GM12872 (cell line): Measurements from ENCODE around the gene RARRES2.

Experiments
- CTCF ChIP-seq: IDR thresholded peaks from 3 replicates; pipeline ENCODE4 v1.5.1; 2011; ENCODE audit warnings: low read depth, mild to moderate bottlenecking, low read length, moderate library complexity; ENCODE audit not compliant: insufficient read depth

Gene RARRES2

DNA sequence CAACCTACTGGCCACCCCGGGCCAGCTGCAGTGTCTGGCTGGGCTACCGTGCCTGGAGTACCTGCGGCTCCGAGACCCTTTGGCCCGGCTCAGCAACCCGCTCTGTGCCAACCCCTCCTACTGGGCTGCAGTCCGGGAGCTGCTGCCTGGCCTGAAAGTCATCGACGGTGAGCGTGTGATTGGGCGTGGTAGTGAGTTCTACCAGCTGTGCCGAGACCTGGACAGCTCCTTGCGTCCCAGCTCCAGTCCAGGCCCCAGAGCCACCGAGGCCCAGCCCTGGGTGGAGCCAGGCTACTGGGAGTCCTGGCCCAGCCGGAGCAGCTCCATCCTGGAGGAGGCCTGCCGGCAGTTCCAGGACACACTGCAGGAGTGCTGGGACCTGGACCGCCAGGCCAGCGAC, 4.2 kb downstream of the RARRES2 start:
- TF ChIP-seq CTCF, result no peak

- no peak for TF ChIP-seq CTCF
Measured at GRCh38 chr7:150336746-150337145, 4.7 kb downstream of the RARRES2 start.

- no peak for TF ChIP-seq CTCF
Measured at GRCh38 chr7:150335774-150336112, 5.7 kb downstream of the RARRES2 start.

GRCh38 chr7:150335108-150335773, 6.2 kb downstream of the RARRES2 start:
- no peak for TF ChIP-seq CTCF

DNA sequence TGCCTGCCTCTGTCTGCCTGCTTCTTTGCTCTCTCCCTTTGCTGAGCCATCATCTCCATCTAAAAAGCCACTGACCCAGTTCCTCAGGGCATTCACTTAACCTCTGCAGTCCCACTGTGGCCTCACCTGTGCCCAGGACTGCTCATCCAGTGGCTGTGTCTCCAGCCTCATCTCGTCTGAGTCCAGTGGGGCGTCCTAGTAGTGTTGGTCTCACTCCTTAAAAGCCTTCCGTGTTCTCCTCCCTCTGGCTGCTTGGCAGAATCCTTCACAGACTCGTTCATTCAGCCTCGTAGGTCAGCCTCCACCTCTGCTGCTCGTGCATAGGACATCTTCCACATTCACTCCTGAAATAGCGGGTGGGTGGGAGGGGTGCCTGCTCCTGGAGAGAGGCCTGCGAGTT, 7.3 kb downstream of the RARRES2 start:
- no peak for TF ChIP-seq CTCF

GRCh38 chr7:150333659-150334058, 7.8 kb downstream of the RARRES2 start:
- no peak for TF ChIP-seq CTCF

GRCh38 chr7:150332852-150333635, 8.4 kb downstream of the RARRES2 start:
- no peak for TF ChIP-seq CTCF
